GM19023 (cell line): ENCODE data around the gene EMSY.
"Not testable (repeated sequence)": the region's sequence is repeated elsewhere in the genome, so short reads cannot be mapped to it uniquely, and the experiment has no call there.

Experiments
- ATAC-seq: cut with Tn5 transposase; IDR thresholded peaks from one replicate; pipeline ENCODE4 v1.9.1; 2021; ENCODE audit warnings: mild to moderate bottlenecking, moderate library complexity; ENCODE audit not compliant: unreplicated experiment

EMSY gene

DNA sequence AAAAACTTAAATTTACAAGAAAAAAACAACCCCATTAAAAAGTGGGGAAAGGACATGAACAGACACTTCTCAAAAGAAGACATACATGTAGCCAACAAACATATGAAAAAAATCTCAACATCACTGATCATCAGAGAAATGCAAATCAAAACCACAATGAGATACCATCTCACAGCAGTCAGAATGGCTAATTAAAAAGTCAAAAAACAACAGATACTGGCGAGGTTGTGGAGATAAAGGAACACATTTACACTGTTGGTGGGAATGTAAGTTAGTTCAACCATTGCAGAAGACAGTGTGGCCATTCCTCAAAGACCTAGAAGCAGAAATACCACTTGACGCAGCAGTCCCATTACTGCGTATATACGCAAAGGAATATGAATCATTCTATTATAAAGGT is 150.3 kb downstream of the EMSY start:
- not testable (repeated sequence) for ATAC-seq

DNA sequence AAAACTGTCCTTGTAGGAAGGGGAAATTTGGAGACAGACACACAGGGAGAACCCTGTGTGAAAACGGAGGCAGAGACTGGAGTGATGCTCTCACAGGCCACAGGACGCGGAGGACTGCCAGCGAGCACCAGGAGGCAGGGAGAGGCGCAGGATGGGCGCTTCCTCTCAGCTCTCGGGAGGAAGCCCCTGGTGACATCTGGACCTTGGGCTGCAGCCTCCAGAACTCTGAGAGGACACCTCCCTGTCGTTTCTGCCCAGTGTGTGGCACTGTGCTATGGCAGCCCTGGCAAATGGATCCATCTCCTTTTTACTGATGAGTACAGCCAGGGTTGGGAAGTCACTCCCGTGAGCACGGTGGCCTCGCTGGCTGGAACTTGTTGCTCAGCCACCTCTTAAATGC is 151.8 kb downstream of the EMSY start:
- ATAC-seq: no peak

DNA sequence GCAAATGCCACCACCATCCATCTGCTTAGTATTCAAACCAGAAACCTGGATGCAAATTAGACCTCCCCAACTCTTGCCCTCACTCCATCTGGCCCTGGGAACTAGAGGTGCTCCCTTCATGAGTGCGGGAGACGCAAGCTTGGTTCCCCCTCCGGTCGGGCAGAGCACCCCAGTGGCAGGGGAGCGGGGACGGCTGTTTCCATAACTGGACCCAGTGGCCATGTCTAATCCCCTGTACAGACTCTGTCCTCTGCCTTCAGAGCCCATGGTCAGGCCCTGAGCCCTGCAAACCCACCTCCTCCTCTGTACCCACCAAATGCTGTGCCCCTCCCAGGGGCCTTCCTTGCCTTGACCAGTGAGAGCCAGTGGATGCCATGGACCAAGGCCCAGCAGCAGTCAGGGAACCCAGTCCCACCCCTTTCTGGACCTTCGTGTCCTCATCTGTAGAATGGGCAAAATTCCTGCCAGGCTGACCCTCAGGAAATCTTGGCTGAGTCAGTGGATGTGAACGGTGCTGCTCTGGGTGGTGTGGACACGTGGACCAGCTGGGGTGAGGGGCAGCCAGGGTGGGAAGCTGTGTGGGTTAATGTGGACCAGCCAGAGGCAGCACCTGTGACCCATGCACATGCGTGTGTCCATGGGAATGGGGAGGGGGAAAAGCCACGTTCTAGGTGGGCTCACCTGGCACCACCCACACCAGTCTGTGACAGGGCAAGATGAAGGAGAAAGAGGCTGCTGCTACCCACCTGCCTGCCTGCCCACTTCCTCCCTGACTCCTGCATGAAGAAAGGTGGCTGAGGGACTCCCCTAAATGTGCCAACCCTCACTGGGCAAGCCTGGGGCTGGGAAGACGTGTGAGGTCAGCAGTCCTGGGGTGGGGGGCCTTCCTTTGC is 153.0 kb downstream of the EMSY start:
- no peak for ATAC-seq

DNA sequence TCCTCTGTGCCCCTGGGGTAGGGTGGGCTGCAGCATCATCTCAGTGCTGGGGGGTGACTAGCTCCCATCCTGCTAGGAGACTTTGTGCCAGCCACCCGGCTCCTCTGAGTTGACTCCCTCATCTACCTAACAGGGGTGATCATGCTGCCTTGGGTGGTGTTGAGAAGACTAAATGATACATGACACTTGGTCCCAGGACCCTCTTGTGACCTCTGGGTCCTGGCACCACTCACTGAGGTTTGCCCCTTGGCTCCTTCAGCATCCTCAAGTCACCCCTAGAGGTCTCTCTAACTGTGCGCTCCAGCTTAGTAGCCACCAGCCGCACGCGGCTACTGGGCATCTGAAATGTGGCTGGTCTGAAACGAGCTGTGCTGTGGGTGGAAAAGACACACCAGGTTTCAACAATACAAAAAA is 153.6 kb downstream of the EMSY start:
- no peak for ATAC-seq

DNA sequence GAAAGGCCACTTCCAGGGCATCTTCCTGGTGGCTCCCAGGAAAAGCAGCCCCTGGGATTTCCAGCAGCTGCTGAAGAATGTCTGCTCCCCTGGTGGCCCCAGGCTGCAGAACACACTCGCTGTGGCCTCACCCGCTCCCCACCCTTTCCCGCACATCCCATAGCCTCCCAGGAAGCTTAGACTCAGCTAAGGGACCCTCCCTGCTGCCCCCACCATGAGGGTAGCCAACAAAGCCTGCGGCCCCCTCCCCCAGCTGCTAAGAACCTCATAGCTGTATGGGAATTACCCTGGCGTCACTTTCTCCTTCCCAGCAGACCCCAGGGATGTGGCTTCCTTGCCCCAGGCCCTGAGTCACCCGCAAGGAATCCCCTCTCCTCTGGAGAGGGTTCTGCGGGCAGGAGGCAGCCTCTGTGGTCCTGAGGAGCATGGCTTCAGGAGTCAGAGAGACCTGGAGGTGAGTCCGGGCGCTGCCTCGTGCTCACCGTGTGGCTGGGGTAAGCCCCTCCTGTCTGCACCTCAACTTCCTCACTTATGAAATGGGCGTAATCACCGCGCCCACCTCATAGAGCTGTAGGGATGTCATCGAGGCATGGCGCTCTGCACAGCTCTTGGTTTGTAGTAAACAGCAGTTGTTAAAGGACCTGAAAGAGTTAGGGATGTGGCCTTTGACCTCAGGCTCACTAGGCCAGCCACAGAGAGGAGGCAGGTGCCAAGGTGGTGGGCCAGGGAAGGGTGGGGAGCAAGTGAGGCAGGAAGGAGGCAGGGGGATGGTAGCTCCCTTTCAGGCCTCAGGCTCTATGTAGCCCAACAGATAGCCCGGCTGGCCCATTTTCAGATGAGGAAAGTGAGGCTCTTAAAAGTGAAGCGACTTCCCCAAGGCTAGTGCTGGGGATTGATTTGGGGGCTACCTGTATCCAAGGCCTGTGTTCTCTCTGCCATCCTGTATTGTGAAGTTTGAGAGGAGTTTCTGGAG is 154.5 kb downstream of the EMSY start:
- ATAC-seq: no peak

DNA sequence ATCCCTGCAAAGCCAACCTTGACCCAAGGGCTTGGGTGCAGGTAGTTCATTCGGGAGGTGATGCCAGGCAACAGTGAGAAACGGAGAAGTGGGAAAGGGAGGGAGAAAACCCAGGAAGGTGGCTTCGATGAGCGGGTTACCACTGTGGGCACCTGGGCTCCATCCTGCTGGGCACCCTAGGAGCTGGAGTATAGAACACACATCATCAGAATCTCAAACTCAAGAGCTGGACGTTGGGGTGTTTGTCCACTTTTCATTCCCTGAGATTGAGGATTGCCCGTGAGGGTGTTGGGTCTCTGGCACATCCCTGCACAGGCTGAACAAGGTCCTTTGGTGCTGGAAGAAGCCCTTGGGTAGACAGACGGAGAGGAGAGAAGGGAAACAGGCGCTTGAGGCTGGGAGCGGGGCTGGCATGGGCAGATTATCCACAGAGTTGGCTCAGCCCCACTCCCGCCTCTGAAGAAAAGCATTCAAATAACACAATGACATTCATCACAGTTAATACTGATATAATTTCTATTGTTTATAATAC is 155.4 kb downstream of the EMSY start:
- ATAC-seq: no peak

DNA sequence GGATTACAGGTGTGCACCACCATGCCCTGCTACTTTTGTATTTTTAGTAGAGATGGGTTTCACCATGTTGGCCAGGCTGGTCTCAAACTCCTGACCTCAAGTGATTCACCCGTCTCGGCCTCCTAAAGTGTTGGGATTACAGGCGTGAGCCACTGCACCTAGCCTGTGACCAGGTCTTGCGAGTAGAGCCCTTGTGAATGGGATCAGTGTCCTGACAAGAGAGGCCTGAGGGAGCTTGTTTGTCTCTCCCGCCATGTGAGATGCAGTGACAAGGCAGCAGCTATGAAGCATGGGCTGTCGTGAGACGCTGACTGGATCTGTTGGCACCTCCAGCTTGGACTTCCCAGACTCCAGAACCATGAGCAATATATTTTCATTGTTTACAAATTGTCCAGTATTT is 156.5 kb downstream of the EMSY start:
- no peak for ATAC-seq

DNA sequence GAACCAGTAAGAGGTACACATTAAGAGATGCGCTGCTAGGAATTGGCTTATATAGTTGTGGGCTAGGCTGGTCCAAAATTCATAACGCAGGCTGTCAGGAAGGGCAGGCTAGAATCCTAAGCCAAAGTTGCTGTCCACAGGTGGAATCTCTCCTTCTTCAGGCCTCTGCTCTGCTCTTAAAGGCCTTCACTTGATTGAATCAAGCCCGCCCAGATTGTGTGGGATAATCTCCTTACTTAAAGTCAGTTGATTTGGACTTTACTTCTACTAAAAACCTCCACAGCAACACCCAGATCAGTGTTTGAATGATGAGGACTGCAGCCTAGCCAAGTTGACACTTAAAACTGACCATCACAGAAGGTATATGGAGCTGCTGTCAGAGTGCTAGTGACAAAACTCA is 156.9 kb downstream of the EMSY start:
- ATAC-seq: no peak

DNA sequence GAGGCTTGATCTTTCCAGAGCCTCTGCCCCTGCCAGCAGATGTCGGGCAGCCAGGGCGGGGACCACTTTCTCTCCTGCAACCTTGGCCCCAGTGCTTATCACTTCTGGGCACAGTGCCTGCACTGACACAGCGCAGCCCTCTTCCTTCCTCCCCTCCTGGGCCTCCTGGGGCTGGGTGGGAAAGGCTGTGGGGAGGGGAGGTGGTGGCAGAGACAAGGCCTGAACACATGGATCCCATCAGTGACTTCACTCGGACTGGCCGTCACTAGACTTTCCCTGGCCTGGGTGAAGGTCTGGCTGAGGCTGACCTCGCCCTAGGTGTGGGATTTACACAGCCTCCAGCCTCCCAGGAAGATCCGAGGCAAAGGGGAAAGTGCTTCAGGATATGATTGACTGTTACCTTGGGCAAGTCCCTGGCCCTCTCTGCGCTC is 157.6 kb downstream of the EMSY start:
- ATAC-seq: no peak
